ENCODE results near the gene TPCN2.

GRCh38 chr11:69002110-69002569 lies 46.6 kb upstream of the TPCN2 start:
- TF ChIP-seq CTCF (IDR thresholded peaks at IDR 0.05) (no peak), POLR2A (IDR thresholded peaks at IDR 0.05) (no peak)

Data from heart left ventricle (tissue), 13 donors.